Stimulated activated CD8-positive, alpha-beta memory T cell treated with anti-CD3 and anti-CD28 coated beads, Interleukin-12 subunit alpha, Interleukin-12 subunit beta, amount 100 ng/mL, for 4 hours (primary cell): ENCODE results near the gene FOSL1.
A peak's percentile ranks its signal among the peaks of the same experiment; 100 is the strongest.

ENCODE experiments used
- DNase-seq: peaks from one replicate; pipeline ENCODE4 v3.0.0-alpha.2; 2020; ENCODE audit warnings: low read depth

Gene FOSL1

DNA sequence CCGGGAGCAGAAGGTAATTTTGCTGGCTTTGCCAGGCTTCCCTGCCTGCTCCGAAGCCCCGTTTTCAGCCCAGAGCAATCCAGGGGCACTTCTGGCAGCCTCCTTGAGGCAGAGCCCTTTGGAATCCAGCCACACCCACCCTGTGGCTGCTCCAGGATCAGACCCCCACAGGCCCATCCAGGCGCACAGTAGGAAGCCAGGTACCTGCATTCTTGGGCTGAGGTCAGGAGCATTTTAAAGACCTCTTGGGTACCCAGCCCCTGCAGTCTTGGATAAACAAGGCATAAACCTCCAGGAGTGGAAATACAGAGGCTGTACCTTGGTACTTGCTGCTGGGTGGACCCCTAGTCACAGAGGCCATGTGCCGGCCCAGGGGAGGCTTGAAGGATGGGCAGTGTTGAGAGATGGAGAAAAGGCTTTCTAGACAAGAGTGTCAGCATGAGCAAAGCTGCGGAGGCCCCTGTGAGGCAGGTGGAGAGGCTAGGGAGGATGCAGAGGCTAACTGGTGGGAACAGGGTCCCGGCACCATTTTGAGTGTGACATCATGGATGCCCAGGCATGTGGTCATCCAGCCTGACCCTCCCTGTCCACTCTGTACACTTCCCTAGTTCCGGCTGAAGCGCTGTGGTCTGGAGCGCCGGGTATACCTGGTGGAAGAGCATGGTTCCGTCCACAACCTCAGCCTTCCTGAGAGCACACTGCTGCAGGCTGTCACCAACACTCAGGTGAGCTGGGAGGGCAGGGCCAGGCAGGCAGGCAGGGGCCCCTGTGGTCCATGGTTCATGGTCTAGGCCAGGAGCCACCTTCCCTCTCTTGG is 36.1 kb downstream of the FOSL1 start:
- no peak for DNase-seq

DNA sequence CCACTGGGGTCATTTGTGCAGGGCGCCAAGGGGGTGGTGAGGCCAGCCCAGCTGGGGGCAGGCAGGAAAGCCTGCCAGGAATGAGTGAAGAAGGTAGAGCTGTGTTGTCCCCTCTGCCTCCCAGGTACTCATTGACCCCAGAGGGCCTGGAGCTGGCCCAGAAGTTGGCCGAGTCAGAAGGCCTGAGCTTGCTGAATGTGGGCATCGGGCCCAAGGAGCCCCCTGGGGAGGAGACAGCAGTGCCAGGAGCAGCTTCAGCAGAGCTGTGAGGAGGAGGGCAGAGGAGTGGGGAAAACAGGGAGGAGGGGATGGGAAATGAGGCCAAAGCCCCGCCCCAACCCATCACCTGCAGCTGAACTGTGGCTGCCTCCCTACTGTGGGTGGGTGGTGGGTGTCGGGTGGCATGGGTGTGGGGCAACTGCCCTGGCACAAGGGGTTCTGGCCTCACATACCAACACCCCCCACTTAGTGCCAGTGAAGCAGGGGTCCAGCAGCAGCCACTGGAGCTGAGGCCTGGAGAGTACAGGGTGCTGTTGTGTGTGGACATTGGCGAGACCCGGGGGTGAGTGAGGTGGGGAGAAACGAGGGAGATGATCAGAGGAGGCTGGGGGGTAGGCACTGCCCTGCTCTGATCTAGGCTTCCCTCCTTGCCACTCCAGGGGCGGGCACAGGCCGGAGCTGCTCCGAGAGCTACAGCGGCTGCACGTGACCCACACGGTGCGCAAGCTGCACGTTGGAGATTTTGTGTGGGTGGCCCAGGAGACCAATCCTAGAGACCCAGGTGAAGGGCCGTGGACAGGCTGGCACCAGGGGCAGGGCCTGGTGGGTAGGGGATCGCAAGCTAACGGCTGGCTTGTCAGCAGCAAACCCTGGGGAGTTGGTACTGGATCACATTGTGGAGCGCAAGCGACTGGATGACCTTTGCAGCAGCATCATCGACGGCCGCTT is 37.0 kb downstream of the FOSL1 start:
- no peak for DNase-seq

DNA sequence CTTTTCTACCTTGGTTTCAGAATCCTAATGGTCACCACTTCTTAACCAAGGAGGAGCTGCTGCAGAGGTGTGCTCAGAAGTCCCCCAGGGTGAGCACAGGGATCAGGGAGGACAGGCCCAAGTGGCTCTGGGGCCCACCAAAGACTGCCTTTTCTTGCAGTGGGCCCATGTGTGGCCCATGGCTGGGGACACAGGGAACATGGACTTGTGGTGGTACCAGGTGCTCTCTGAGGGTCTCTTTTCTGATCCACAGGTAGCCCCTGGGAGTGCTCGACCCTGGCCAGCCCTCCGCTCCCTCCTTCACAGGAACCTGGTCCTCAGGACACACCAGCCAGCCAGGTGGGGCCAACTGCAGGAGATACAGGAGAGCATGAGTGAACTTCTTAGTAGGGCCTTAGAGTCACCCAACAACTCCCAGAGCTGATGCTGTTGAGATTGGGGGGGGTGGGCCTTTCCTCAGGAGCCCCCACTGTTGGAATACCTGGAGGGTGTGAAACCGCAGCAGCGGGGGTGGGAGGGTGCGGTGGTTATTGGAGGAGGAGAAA is 37.9 kb downstream of the FOSL1 start:
- no peak for DNase-seq

DNA sequence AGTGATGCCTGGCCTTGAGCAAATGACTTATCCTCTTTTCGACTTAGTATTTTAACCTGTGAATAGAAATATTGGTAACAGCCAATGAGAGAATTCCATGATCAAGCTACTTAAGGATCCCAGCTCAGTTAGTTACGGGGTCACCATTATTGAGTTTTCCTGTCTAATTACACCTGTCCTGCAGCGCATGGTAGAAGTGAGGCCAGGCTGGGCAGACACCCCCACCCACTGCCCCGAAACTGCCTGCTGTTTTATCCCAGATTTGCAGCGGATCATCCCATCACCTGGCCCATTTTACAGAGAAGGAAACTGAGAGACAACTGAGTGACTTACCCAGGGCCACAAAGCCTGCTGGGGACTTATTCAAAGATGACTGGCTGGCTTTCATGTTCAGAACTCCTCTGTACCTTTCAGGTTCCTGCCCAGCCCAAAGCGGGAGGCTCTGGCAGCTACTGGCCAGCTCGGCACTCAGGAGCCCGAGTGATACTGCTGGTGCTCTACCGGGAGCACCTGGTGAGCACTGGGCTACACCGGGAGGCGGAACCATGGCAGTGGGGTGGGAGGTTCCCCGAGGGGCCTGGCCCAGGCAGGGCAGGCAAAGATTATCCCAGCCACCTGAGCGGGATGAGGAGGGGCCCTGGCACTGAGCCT is 38.5 kb downstream of the FOSL1 start:
- DNase-seq = no peak

DNA sequence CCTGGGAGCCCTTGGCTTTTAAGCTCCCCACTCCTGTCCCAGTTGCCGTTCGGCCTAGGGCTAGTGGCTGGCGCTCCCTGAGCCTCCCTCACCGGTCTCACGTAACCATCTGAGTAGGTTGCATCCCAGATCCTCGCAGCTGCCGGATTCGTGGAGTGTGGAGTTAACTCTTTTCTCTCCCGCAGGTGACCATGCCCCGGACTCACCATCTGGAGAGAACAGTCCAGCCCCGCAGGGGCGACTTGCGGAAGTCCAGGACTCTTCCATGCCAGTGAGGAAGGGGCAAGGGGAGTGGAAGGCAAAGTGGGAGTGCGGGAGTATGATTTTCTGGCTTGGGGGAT is 39.1 kb downstream of the FOSL1 start:
- no peak for DNase-seq

DNA sequence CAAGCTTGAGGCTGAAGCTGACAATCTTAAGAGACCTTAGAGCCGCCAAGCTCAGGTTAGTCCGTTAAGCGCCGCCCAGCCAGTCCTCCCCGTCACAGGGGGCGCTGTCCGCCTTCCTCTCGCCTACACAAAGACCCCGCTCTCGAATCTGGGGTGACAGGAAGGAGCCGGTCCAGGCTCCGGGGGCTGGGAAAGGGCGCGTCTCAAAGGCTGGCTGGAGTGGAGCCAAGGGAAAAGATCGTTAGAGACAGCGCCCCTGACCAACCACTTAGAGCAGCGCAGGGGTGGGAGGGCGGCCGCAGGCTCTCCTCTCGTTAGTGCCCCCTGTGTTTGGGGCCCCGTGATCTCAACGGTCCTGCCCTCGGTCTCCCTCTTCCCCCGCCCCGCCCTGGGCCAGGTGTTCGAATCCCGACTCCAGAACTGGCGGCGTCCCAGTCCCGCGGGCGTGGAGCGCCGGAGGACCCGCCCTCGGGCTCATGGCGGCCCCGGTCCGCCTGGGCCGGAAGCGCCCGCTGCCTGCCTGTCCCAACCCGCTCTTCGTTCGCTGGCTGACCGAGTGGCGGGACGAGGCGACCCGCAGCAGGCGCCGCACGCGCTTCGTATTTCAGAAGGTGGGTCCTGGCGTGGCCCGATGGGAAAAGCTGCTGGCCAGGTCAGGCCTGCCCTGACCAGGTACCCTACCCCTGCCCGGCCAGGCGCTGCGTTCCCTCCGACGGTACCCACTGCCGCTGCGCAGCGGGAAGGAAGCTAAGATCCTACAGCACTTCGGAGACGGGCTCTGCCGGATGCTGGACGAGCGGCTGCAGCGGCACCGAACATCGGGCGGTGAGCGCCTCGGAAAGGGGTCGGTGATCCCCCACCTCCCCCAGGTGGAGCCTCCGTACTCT is 39.7 kb downstream of the FOSL1 start, which contains the start of gene MUS81:
MUS81 (plus strand) TSS at position 156 of the 887 bp plus-strand sequence; CDS start at position 477, 321 bp downstream.
- DNase-seq = peak; percentile 91

DNA sequence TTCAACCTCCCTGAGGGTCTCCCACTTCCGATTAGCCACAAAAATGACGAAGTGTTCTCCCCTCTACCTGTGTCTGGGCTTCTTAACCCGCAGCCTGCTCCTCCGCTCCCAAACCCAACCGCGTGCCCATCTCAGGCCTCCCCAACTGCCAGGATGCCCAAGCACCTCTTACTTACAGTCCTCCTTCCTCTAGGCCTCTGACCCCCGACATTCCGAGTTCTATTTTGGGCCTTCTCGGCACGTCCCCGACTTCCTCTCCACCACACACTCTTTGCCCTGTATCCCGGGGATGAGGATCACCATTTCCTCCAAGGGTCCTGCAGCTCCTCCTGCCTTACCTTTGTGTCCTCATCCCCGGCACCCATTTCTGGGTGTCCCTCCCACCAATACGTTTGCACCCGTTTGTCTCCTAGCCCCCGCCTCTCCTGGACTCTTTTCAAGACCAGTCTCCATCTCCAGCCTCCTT is 40.3 kb downstream of the FOSL1 start:
- no peak for DNase-seq

DNA sequence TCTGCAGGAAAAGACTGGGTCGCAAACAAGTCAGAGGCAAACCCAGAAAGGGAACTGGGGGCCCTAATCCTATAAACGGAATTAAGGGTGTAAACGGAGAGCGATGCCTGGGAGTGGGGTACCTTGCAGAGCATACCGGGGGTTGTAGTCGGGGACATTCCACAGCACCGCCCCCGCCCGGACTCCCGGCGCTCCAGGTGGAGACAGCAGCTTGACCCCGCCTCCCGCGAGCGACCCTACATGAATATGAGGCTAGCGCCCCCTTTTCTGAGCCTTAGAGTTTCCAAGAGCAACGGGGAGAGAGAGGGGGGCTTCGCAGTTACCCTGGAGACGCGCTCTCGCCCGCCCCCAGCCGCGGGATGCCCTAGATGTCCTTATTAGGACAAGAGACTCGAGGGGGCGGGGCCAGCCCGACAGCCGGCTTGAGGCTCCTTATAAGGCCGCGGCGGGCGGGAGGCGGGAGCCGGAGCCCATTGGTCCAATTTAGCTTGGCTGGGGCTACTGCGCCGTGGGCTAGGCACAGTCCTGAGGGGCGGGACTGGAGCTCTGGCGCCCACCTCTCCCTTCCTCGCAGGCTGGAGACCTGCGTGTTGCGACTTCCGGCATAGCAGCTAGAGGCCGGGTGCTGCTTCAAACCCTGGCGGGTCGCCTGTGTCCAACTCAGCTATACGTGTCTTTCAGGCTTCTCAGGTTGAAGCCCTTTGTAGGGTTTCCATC is 40.9 kb downstream of the FOSL1 start:
- DNase-seq = peak; percentile 96

DNA sequence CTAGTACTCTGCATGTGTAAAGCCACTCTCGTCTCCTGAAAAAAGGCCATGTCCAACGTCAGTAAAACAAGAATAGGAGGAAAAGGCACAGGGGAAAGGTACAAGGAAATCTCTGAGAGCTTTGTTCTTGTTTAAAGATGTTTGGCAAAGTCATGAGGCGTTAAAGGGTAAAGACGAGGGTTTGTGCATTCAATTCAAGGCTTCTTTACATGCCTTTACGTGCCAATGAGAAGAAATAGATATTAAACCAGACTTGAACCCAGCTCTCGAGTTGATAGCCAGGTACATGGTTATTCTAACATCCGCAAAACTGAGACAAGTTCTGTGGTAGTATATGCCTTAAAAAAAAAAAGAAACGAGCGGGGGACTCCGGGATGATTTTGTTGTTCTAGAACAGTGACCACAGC is 41.5 kb downstream of the FOSL1 start:
- DNase-seq = no peak

DNA sequence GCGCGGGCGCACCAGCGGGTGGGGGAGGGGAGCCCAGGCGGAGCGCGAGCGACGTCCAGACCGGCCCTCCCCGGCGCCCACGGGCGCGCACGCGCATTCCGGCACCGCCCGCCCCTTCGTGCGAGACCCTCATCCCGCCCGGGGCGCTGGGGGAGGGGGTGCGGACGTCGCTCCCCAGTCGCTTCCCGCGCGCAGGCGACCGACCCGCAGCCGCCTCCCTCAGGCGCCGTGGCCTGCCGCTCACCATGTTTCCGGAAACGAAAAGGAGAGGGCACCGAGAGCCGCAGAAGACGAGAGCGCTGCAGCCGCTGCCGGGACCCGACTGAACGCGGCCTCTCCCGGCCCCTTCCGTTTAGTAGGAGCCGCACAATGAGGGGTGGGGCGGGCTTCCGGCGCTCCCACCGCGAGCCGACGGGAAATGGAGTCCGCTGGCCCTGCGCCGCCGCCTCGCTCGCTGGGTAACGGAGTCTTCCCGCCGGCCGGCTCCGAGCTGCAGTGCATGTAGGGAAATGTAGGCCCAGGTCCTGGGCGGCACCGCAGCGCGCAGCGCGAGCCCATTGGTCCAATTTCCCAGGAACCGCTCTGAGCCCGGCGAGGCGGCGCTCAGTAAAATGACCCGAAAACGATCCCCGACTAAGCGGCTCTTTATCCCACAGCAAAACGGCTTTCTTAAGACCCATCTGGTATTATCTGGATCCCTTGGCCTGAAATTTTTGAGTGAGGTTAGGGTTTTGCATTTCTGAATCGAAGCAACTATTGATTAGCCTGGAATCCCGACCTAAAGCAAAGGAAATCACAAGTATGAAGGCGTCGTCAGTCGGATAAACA is 42.1 kb downstream of the FOSL1 start, which contains the start of gene CFL1:
CFL1 (minus strand) TSS at position 328 of the 828 bp plus-strand sequence; CDS start at position 247, 81 bp downstream.
- DNase-seq = peak; percentile 94

DNA sequence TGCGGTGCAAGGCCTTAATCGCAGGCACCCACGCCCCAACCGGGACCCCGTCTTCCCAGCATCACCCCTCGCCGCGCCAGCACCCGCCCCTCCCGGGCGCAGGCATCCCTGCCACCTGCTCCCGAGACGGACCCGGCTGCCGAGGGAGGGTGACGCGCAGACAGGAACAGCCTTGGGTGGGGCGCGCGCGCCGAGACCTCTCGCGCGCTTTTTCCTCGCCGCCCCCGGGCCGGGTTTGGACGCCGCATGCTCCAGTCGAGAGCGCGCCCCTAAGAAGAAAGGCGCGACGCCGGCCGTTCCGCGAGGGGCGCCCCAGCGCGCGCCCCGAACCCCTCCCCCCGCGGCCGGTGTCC is 42.7 kb downstream of the FOSL1 start:
- DNase-seq = peak; percentile 50

DNA sequence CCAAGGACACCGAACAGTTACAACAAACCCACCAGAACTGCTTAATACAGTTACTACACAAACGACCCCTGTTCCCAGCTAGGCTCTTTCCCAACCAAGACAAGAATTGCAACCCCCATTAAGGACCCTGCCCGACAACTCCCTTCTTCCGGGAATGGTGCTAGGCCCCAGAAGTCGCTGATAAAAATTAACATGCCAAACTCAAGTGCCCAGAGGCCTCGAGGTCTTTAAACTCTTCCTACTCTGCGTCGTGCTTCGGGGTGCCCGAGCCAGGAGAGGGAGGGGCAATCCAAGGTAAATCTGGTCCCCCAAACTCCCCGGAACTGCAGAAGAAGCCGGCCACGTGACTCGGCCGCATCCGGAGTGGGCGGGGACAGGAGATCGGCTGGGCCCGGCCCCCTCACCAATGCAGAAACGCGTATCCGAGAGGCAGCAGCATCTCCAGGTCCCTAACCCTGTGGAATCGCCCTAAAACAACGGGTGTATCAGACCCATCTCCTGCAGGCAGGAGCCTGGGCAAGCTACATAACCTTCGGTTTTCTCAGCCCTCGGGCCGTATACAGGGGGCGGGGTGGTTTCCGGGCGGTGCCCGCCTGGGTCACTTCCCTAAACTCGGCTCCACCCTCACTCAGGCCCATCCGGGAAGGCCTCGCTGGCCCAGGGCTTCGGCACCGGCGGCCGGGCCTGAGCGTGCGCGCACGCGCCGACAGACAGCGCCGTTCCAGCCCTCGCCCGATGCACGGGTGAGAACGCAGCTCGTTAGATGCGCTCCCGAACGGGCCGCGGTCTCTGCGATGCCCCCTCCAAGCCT is 43.3 kb downstream of the FOSL1 start:
- peak; percentile 71 for DNase-seq

DNA sequence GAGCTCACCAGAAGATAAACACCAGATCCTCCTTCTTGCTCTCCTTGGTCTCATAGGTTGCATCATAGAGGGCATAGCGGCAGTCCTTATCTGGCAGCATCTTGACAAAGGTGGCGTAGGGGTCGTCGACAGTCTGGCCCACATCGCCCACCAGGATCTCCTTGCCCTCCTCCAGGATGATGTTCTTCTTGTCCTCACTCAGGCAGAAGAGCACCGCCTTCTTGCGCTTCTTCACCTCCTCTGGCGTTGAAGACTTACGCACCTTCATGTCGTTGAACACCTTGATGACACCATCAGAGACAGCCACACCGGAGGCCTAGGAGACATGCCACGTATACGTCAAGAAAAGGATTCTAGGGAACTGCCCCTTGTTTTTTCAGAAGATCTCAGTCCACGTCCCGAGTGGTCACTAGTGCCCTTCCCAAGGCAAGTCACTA is 44.2 kb downstream of the FOSL1 start:
- no peak for DNase-seq

DNA sequence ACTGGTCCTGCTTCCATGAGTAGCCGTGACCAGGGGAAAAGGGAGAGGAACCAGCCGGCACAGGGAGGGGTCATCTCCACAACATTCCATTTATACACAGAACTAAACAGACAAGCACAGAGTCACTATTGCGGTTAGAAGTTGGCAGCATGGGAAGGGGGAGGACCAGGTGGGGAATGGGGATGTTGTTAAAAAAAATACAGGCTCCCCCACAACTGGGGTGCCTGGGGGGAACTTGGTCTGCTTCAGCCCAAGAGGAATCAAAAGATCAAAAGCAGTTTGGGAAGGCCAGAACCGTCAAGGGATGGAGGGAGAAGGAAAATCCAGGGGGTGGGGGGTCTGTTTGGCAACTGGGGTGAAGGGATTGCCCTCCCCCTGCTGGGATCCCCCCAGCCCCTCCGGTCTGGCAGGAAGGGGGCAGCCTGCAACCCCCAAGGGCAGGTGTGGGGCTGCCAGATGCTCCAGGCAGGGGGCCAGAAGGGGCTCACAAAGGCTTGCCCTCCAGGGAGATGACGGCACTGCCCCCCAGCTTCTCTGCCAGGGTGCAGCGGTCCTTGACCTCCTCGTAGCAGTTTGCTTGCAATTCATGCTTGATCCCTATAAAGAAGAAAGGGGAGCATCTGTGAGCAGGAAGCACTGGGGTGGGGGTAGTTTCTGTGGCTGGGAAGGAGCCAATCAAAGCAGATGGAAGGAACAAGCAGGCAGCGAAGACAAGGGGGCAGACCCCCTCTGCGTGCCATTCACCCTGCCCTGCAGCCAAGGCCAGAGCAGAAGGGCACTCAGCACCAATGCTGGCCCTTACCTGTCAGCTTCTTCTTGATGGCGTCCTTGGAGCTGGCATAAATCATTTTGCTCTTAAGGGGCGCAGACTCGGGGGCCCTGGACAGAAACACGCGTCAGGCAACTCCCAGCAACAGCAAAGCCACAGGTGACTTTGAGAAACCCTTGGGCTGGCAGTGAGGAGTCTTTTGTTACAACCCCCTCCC is 45.0 kb downstream of the FOSL1 start:
- no peak for DNase-seq

DNA sequence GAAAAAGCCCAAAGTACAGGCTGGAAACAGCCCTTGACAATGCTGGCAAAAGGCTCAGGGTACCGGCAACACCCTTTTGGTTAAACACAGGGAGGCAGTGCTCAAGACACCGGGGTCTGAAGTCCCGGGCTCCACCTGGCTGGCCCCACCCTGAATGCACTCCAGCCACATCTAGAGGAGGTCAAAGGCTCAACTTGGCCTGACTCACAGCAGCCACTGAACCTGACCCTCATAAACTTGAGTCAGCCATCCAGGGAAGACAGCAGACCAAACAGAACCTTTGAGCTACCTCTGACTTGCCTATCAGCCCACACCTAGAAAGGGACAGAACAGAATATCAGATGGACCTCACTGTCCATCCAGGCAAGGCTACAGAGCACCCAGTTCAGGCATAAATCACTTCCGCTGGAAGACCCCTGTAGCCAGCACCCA is 46.0 kb downstream of the FOSL1 start:
- DNase-seq = no peak

DNA sequence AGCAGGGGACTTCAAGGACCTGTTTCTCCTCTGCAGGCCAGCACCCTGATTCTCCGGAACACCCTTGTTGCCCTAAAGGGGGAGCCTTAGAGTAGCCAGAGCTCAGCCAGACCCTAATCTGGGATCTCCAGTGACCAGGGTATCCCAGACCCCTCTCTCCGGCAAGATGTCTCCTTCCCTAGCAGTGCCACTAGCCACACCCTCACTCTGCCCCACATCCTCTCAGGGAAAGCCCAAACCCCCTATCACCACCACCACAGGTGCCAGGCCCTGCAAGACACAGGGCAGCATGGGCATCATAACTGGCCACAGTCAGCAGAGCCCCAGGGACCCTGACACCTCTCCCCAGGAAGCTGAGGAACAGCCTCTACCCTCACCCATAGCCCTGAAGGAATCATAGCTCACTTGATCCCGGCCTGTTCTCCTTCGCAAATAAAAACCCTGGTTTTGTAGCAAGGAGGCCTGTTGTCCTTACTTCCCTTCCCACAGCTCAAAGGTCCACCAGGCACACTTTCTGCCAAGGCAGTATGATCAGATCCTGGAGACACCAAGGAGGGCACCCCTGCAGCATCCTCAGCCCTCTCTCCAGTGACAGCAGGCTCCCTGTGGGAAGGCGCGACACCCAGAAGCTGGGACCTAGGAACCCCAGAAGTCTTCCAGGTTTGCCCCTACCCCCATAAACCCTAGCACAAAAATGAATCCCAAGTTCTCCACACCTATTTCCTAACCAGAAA is 46.8 kb downstream of the FOSL1 start:
- no peak for DNase-seq
